Ovary (tissue), 3 donors: ENCODE data around the gene MAP6D1.

Source experiments
- EP300 ChIP-seq: sonication (generic); formaldehyde crosslinking; IDR thresholded peaks from one replicate; pipeline ENCODE4 v1.6.1; 2017; ENCODE audit warnings: antibody characterized with exemption
- POLR2A ChIP-seq: fragments of 450-650 bp; IDR thresholded peaks from one replicate; pipeline ENCODE4 v1.6.1; 2017; ENCODE audit warnings: antibody characterized with exemption, mild to moderate bottlenecking, moderate library complexity
- TF ChIP-seq, protein P1 (sequence below), 3 donors: fragments of 450-650 bp in 2 of 3; fragments of 200-600 bp in 1 of 3; IDR thresholded peaks; one replicate each; pipeline versions ENCODE4 v1.5.1 to v1.8.0; 2016 to 2022; ENCODE audit warnings: antibody characterized with exemption in 3 of 3, mild to moderate bottlenecking in 1 of 3
- donor health status: DM: no; HTN: no; CAD: no.

- TF ChIP-seq, protein P1, sequence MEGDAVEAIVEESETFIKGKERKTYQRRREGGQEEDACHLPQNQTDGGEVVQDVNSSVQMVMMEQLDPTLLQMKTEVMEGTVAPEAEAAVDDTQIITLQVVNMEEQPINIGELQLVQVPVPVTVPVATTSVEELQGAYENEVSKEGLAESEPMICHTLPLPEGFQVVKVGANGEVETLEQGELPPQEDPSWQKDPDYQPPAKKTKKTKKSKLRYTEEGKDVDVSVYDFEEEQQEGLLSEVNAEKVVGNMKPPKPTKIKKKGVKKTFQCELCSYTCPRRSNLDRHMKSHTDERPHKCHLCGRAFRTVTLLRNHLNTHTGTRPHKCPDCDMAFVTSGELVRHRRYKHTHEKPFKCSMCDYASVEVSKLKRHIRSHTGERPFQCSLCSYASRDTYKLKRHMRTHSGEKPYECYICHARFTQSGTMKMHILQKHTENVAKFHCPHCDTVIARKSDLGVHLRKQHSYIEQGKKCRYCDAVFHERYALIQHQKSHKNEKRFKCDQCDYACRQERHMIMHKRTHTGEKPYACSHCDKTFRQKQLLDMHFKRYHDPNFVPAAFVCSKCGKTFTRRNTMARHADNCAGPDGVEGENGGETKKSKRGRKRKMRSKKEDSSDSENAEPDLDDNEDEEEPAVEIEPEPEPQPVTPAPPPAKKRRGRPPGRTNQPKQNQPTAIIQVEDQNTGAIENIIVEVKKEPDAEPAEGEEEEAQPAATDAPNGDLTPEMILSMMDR (IDR thresholded peaks at IDR 0.05), result no peak
- no peak for TF ChIP-seq POLR2A
- no peak for TF ChIP-seq EP300
Measured at GRCh38 chr3:183782576-183783276, 42.7 kb downstream of the MAP6D1 start.
